ENCODE results near the gene ERBB3. TPM values are rescaled to one million over a fixed set of nuclear protein-coding genes. Genes with fewer than 3 reads are reported as not detected.

The ERBB3 gene
- total and polyA plus RNA-seq, 2 of the 8 experiments (the other 6 are each of a cell fraction or from before 2014, with no cell fraction given) = 33.9 to 52.4 TPM

DNA sequence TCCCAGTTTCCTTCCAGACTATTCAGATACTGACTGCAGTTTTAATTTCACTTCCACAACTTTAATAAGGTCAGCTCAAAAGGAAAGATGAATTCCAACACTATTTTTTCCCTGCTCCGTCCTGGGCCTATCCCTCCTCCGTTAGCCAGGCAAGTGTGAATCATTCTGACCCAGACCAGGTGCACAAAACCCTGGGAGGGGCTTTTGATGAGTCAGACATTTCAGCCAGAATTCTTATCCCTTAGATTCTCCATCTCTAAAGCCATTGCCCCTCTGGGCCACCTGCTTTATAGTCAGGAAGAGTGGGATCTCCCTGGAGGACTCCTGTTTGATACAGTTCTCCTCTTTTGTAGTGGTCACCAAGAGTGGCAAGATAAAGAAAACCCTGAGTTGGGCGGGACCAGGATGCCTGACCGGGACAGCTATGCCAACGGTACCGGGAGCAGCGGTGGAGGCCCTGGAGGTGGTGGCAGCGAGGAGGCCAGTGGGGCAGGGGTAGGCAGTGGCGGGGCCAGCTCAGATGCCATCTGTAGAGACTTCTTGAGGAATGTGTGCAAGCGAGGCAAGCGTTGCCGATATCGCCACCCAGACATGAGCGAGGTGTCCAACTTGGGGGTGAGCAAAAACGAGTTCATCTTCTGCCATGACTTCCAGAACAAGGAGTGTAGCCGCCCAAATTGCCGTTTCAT lies 40.3 kb downstream of the ERBB3 start:
- no peak overlapping the region for H4K5ac ChIP-seq (ENCODE audit: insufficient read length, low read depth, low read length)
- no peak overlapping the region for H3K9ac ChIP-seq (replicated peaks in 1 of 4; ENCODE audit: extremely low read depth in 1 of 4, low read depth in 3 of 4, low read length in 3 of 4)
- no peak overlapping the region for H3K56ac ChIP-seq (replicated peaks; ENCODE audit: insufficient read length, low read depth, low read length)
- no peaks in the 10 kb centered on the region for H3K9me3 ChIP-seq (ENCODE audit: insufficient read depth in 2 of 2, low read depth in 1 of 2, low read length in 1 of 2)
- H2BK15ac ChIP-seq (ENCODE audit: low read length) = no peak overlapping the region
- H3K4ac ChIP-seq (replicated peaks; ENCODE audit: insufficient read length, low read depth, low read length) = no peak overlapping the region
- peaks cover 3 to 13% of the 10 kb centered on the region in 2 experiments; a peak in 3 of 4 replicates for H3K79me2 ChIP-seq (ENCODE audit: control insufficient read depth in 1 of 2, insufficient read depth in 2 of 2, low read length in 2 of 2)
- POLR2A ChIA-PET (ENCODE audit: partially characterized antibody) = interaction anchor here (0.9 to 7.1 kb wide), 7 partner anchors 8 to 146 kb away, joined by 3 to 267 read pairs (median 16); partner anchors contain the start of genes ERBB3, ESYT1, PA2G4 and RNF41
- no peaks in the 10 kb centered on the region; the same call in 1 of the 2 replicates for H3K79me1 ChIP-seq (ENCODE audit: low read depth, low read length)
- no peak overlapping the region for H3K4me3 ChIP-seq (ENCODE audit: extremely low read depth in 1 of 4, insufficient read depth in 2 of 4, low read depth in 3 of 4, low read length in 4 of 4)
- no peak overlapping the region for H2BK20ac ChIP-seq (ENCODE audit: low read length)
- H3K14ac ChIP-seq (ENCODE audit: insufficient read length) = no peak overlapping the region
- CTCF ChIA-PET (ENCODE audit: partially characterized antibody) = interaction anchor here (0.6 to 5.3 kb wide), 24 partner anchors 10 to 187 kb away, joined by 3 to 47 read pairs (median 7); partner anchors contain the start of genes ESYT1, MYL6, MYL6B and PA2G4
- H2AK5ac ChIP-seq (ENCODE audit: low read depth, low read length) = no peak overlapping the region
- H4K20me1 ChIP-seq (replicated peaks in 1 of 2; ENCODE audit: control insufficient read depth in 1 of 2, insufficient read depth in 2 of 2, low read length in 2 of 2) = peaks cover 0 to 3% of the 10 kb centered on the region in 2 experiments
- no peak for FAIRE-seq
- no peaks in the 10 kb centered on the region for H3K27me3 ChIP-seq (replicated peaks in 1 of 4; ENCODE audit: control insufficient read depth in 3 of 4, extremely low read depth in 1 of 4, insufficient read depth in 3 of 4, low read length in 3 of 4)
- no peak overlapping the region for H4K8ac ChIP-seq (ENCODE audit: extremely low read depth, insufficient read depth, low read length)
- H3K23me2 ChIP-seq (ENCODE audit: low read depth, low read length) = peaks cover 10% of the 10 kb centered on the region
- no peak overlapping the region for H2AFZ ChIP-seq (ENCODE audit: low read length)
- no peak for DNase-seq (ENCODE audit: low read depth in 1 of 2, low spot score in 2 of 2)
- H3K18ac ChIP-seq (ENCODE audit: extremely low read depth, low read length) = no peak overlapping the region
- no peak overlapping the region for H3K23ac ChIP-seq (ENCODE audit: insufficient read length)
- no peak overlapping the region for H4K91ac ChIP-seq (replicated peaks; ENCODE audit: insufficient read length, low read length)
- 95% methylated on average over 17 of the region's 17 CpGs; no CpG with 5 or more reads in 1 of the 2 experiments for WGBS, 2 experiments (ENCODE audit: extremely low coverage in 1 of 2, insufficient coverage in 1 of 2, insufficient read length in 1 of 2, insufficient replicate concordance in 2 of 2, low coverage in 1 of 2, low lambda C conversion rate in 2 of 2, missing lambda C conversion rate in 1 of 2)
- 0 out of 4 replicates have a peak overlapping the region, but pooled peaks of 1 of the 2 experiments have one; percentile 16 for H3K4me2 ChIP-seq (ENCODE audit: insufficient read depth in 1 of 2, low read depth in 2 of 2, low read length in 2 of 2)
- H3K4me1 ChIP-seq (replicated peaks in 1 of 4; ENCODE audit: control insufficient read depth in 3 of 4, insufficient read depth in 4 of 4, low read length in 3 of 4) = peaks cover 0 to 9% (median 5%) of the 10 kb centered on the region in 4 experiments; a peak in 5 of 7 replicates
- H3K36me3 ChIP-seq (ENCODE audit: control insufficient read depth in 2 of 4, insufficient read depth in 4 of 4, low read length in 3 of 4) = peaks cover 0 to 19% (median 7%) of the 10 kb centered on the region in 4 experiments; a peak in 7 of 8 replicates
- no peak overlapping the region for H2BK120ac ChIP-seq (replicated peaks; ENCODE audit: low read depth, low read length)
- no peak overlapping the region for H2BK12ac ChIP-seq (ENCODE audit: low read depth, low read length)
- H3K27ac ChIP-seq (ENCODE audit: low read depth, low read length) = no peak overlapping the region
- no peak overlapping the region for H2BK5ac ChIP-seq (ENCODE audit: low read depth, low read length)
- TF ChIP-seq CTBP2 (IDR thresholded peaks at IDR 0.05; ENCODE audit: borderline replicate concordance, insufficient read depth, insufficient read length, low read length) = no peak
- no peak for TF ChIP-seq BRCA1 (IDR thresholded peaks at IDR 0.05; ENCODE audit: low read depth, low read length)
- no peak for TF ChIP-seq SIRT6 (IDR thresholded peaks at IDR 0.05; ENCODE audit: low read length)
- no peak for TF ChIP-seq RNF2 (IDR thresholded peaks at IDR 0.05; ENCODE audit: borderline replicate concordance, low read depth, low read length, missing control alignments, poor library complexity, severe bottlenecking)
- TF ChIP-seq EP300 (IDR thresholded peaks at IDR 0.05; ENCODE audit: borderline replicate concordance in 1 of 2, low read depth in 2 of 2, low read length in 2 of 2) = no peak
- TF ChIP-seq SUZ12 (IDR thresholded peaks at IDR 0.05; ENCODE audit: low read length) = no peak
- no peak for TF ChIP-seq SRF (IDR thresholded peaks at IDR 0.05; ENCODE audit: low read depth, low read length)

Measured in H1 (cell line).